Heart left ventricle (tissue), 13 donors: Measurements from ENCODE around the gene GCFC2.

Source experiments
- POLR2A ChIP-seq, 2 donors: fragments of 450-650 bp; IDR thresholded peaks; one replicate each; pipeline ENCODE4 v1.6.1; 2017; ENCODE audit warnings: antibody characterized with exemption in 2 of 2, mild to moderate bottlenecking in 2 of 2, moderate library complexity in 2 of 2
- TF ChIP-seq, protein P1 (sequence below), 12 donors: fragments of 200-600 bp; sonication (generic) in 4 of 12; IDR thresholded peaks; one replicate each; pipeline versions ENCODE4 v1.5.0 to v1.8.0; 2018 to 2022; ENCODE audit warnings: antibody characterized with exemption in 12 of 12, mild to moderate bottlenecking in 5 of 12
- donor health status: ischemic (EF 13 %, LVEDD 7.1; RV severe dilation, severe dysfunction).
- donor health status: DM: no; HTN: yes; CAD: no.
- donor health status: DM: no; HTN: no; CAD: no.
- donor health status: ischemic (EF 25% LVEDD 6.9; RV normal size, moderate dysfunction).
- donor health status: ischemic (EF 25% LVEDD 5.7; RV mildly dilated, moderate dysfunction).
- donor health status: ischemic (EF 35%, LVEDD 5.7; RV mildly dilated, moderate dysfunction).
- donor health status: nonischemic (EF 11% LVEDD 7.7; RV severe dilation, severe dysfunction).
- donor health status: DM: yes; HTN: yes; CAD: no.
- donor health status: PGD.
- donor health status: ischemic (EF 29% LVEDD 5.4; RV normal size, mild dysfunction).
- donor health status: nonischemic (EF 23%, LVEDD 6.1; RV moderate dilation, normal function).

DNA sequence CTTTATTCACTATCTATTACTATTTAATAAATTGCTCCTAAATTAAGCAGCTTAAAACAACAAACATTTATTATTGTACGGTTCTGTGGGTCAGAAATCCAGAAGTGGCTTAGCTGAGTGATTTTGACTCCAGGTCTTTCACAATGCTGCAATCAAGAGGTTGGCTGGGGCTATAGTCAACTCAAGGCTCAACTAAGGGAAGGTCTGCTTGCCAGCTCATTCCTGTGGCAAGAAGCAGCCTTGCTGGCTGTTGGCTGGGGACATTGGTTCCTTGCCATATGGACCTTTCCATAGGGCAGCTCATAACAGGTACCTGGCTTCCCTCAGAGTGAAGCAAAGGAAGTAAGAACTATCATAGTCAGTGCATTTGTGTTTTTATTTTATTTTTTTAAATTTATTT is 69.1 kb downstream of the GCFC2 start:
- TF ChIP-seq, protein P1, sequence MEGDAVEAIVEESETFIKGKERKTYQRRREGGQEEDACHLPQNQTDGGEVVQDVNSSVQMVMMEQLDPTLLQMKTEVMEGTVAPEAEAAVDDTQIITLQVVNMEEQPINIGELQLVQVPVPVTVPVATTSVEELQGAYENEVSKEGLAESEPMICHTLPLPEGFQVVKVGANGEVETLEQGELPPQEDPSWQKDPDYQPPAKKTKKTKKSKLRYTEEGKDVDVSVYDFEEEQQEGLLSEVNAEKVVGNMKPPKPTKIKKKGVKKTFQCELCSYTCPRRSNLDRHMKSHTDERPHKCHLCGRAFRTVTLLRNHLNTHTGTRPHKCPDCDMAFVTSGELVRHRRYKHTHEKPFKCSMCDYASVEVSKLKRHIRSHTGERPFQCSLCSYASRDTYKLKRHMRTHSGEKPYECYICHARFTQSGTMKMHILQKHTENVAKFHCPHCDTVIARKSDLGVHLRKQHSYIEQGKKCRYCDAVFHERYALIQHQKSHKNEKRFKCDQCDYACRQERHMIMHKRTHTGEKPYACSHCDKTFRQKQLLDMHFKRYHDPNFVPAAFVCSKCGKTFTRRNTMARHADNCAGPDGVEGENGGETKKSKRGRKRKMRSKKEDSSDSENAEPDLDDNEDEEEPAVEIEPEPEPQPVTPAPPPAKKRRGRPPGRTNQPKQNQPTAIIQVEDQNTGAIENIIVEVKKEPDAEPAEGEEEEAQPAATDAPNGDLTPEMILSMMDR (IDR thresholded peaks at IDR 0.05), result no peak
- no peak for TF ChIP-seq POLR2A (IDR thresholded peaks at IDR 0.05)
